GM23248 (cell line): ENCODE measurements around the gene RBM48. TPM values are rescaled to one million over a fixed set of nuclear protein-coding genes. Genes with fewer than 3 reads are reported as not detected.

ENCODE experiments used
- DNase-seq: peaks from one replicate; pipeline ENCODE4 v3.0.0-alpha.2; 2015
- H2AFZ ChIP-seq: fragments of 200-600 bp; sonication (generic); 2 replicates; pipeline ENCODE4 v1.6.1; 2016; ENCODE audit warnings: antibody characterized with exemption
- H3F3A ChIP-seq: fragments of 200-600 bp; sonication (generic); 2 replicates; pipeline ENCODE4 v1.6.1; 2016; ENCODE audit warnings: mild to moderate bottlenecking, antibody characterized with exemption, mixed run types; ENCODE audit not compliant: insufficient read depth
- H3K27ac ChIP-seq: fragments of 200-600 bp; sonication (generic); 2 replicates; pipeline ENCODE4 v1.5.1; 2016; ENCODE audit warnings: mild to moderate bottlenecking
- H3K27me3 ChIP-seq: fragments of 200-600 bp; sonication (generic); replicated peaks from 2 replicates; pipeline ENCODE4 v1.6.1; 2016; ENCODE audit warnings: mild to moderate bottlenecking; ENCODE audit not compliant: insufficient read depth
- H3K36me3 ChIP-seq: fragments of 200-600 bp; sonication (generic); 2 replicates; pipeline ENCODE4 v1.6.1; 2016; ENCODE audit warnings: low read depth, mild to moderate bottlenecking
- H3K4me1 ChIP-seq: fragments of 200-600 bp; sonication (generic); 2 replicates; pipeline ENCODE4 v1.6.1; 2016; ENCODE audit warnings: mild to moderate bottlenecking; ENCODE audit not compliant: insufficient read depth
- H3K4me2 ChIP-seq: fragments of 200-600 bp; sonication (generic); one replicate; pipeline ENCODE4 v1.6.1; 2016; ENCODE audit warnings: mild to moderate bottlenecking; ENCODE audit not compliant: unreplicated experiment
- H3K4me3 ChIP-seq: fragments of 200-600 bp; sonication (generic); 2 replicates; pipeline ENCODE4 v1.5.1; 2016; ENCODE audit warnings: mild to moderate bottlenecking
- H3K79me2 ChIP-seq: fragments of 200-600 bp; sonication (generic); 2 replicates; pipeline ENCODE4 v1.6.1; 2016; ENCODE audit warnings: mild to moderate bottlenecking; ENCODE audit not compliant: insufficient read depth
- H3K9ac ChIP-seq: fragments of 200-600 bp; sonication (generic); 2 replicates; pipeline ENCODE4 v1.6.1; 2016; ENCODE audit warnings: mild to moderate bottlenecking
- H3K9me2 ChIP-seq: fragments of 200-600 bp; sonication (generic); 2 replicates; pipeline ENCODE4 v1.6.1; 2016; ENCODE audit warnings: mixed run types, mild to moderate bottlenecking, moderate library complexity; ENCODE audit not compliant: insufficient read depth
- H3K9me3 ChIP-seq: fragments of 200-600 bp; sonication (generic); one replicate; pipeline ENCODE4 v1.6.1; 2017; ENCODE audit warnings: low read depth
- H4K20me1 ChIP-seq: fragments of 200-600 bp; sonication (generic); 2 replicates; pipeline ENCODE4 v1.6.0; 2016; ENCODE audit not compliant: insufficient read depth
- EZH2 ChIP-seq: fragments of 200-600 bp; sonication (generic); IDR thresholded peaks from 2 replicates; pipeline ENCODE4 v1.6.1; 2018; ENCODE audit warnings: antibody characterized with exemption, mild to moderate bottlenecking; ENCODE audit not compliant: insufficient read depth, poor library complexity, severe bottlenecking
- EZH2phosphoT487 ChIP-seq: fragments of 200-600 bp; sonication (generic); IDR thresholded peaks from 2 replicates; pipeline ENCODE4 v1.6.1; 2018; ENCODE audit warnings: antibody characterized with exemption, moderate library complexity, mild to moderate bottlenecking, low read depth; ENCODE audit not compliant: insufficient read depth
- WGBS, 2 experiments: methylation state at CpG; one replicate each; pipeline ENCODE4 v1.1.6; 2015 to 2017; ENCODE audit warnings: low lambda C conversion rate in 2 of 2, low coverage in 1 of 2; ENCODE audit errors: missing lambda C conversion rate in 2 of 2; 5-methylcytosine and 5-hydroxymethylcytosine counted together
- in situ Hi-C: fragments of 300-500 bp; cut with MboI; formaldehyde crosslinking; loops from 2 replicates; pipeline ENCODE4 v1.15.0; 2020
- polyA plus RNA-seq: library from polyadenylated mRNA; unstranded; fragments of >200 nt; fragmentation: Nextera tagmentation; extraction: Ambion mirVana; gene quantifications from 2 replicates; pipeline ENCODE4 v1.2.1, GENCODE V29; 2016
- total RNA-seq: library from RNA; depleted of rRNA; stranded (reverse); fragments of >200 nt; shearing (Covaris generic); gene quantifications from 2 replicates; pipeline ENCODE4 v1.2.3, GENCODE V29; 2014

RBM48 gene
- total and polyA plus RNA-seq, 2 experiments from 2014 or later: 12.8 to 12.9 TPM

DNA sequence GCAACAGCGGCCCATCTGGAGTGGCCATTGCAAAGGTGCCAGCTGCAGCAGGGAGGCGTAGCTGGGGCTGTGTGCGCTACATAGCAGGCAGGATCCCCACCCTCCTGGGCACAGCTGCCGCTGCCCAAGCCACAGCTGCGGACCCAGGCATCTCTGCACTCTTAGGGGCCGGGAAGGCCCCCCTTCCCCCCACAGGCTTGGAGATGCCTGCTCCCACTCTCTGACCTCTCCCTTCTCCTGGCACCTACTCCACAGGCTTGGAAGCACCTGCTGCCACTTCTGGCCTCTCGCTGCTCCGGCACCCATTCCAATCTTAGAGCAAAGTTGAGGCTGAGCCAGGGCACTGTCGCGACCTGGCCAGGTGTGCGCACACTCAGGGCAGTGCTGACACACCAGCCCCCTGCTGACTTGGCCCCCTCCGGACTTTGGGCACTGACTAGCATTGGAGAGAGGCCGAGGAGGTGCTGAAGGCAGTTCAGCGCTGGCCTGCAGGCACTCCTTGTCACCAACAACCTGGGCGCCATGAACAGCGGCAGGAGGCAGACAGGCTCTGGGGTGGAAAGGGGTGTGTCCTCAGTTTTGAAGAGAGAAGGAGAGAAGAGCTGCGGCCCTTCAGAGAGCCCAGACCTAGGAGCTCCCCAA is 18.4 kb downstream of the RBM48 start:
- 81 to 83% methylated on average over 17 of the region's 17 CpGs for WGBS, 2 experiments
- Histone ChIP-seq H3K9ac (no peak overlapping the region), H3F3A (no peaks in the 10 kb centered on the region), H2AFZ (no peak overlapping the region), H3K79me2 (no peaks in the 10 kb centered on the region), H3K9me3 (no peaks in the 10 kb centered on the region), H3K27me3 (no peaks in the 10 kb centered on the region), H3K4me3 (no peak overlapping the region), H4K20me1 (no peaks in the 10 kb centered on the region), H3K4me1 (no peaks in the 10 kb centered on the region), H3K4me2 (no peak overlapping the region), H3K36me3 (no peaks in the 10 kb centered on the region), H3K9me2 (no peaks in the 10 kb centered on the region), H3K27ac (no peak overlapping the region)
- in situ Hi-C loops: no loop called here
- TF ChIP-seq EZH2phosphoT487 (no peak), EZH2 (no peak)
- DNase-seq: no peak

DNA sequence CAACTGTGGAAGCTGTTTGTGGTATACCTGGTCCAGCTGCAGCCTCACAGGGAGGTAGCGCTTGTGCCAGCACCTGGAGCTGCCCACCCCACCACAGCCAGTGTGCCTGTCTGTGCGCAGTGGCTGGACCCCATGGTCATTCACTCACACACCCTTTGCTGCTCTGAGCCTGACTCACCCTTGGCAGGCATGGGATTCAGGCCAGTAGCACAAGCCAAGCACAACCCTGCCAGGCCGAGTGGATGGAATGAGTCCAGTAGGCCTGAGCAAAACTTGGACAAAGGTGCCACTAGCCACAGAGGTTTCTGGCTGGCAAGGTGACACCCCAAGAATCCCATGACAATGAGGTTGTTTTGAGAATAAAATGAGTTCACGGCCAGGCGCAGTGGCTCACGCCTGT is 19.0 kb downstream of the RBM48 start:
- Histone ChIP-seq H3K79me2 (no peaks in the 10 kb centered on the region), H3K4me3 (no peak overlapping the region), H4K20me1 (no peaks in the 10 kb centered on the region), H3K9me3 (no peaks in the 10 kb centered on the region), H3K9ac (no peak overlapping the region), H3K4me1 (no peaks in the 10 kb centered on the region), H3K9me2 (no peaks in the 10 kb centered on the region), H3K4me2 (no peak overlapping the region), H3F3A (no peaks in the 10 kb centered on the region), H3K27ac (no peak overlapping the region), H2AFZ (no peak overlapping the region), H3K27me3 (no peaks in the 10 kb centered on the region), H3K36me3 (no peaks in the 10 kb centered on the region)
- peak; percentile 13 for DNase-seq
- no peak for TF ChIP-seq EZH2phosphoT487
- TF ChIP-seq EZH2: no peak
- WGBS, 2 experiments: 84 to 89% methylated on average over 6 of the region's 6 CpGs
- in situ Hi-C loops: no loop called here

DNA sequence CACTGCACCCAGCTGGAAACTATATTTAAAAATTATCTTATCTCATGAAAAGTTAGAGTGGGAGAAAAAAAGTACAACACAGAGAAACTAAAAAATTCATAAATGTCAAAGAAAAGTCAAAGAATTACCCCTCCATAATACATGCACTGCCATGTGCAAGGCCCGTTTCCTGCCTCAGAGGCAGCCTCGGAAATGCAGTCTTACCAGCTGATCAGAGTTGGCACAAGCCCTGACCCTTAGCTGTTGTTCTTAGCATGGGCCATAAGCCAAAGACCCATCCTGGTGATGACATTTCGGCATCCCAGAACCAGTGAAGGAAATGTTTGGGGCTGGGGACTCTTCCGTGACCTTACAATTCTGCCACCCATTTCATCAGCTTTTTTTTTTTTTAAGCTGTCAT is 21.6 kb downstream of the RBM48 start:
- H3F3A ChIP-seq: no peaks in the 10 kb centered on the region
- no peaks in the 10 kb centered on the region for H3K4me1 ChIP-seq
- no peaks in the 10 kb centered on the region for H4K20me1 ChIP-seq
- no peak for DNase-seq
- no peaks in the 10 kb centered on the region for H3K27me3 ChIP-seq
- no peaks in the 10 kb centered on the region for H3K9me3 ChIP-seq
- no peak overlapping the region for H3K9ac ChIP-seq
- no peak overlapping the region for H3K4me3 ChIP-seq
- no peak overlapping the region for H3K4me2 ChIP-seq
- H3K79me2 ChIP-seq: no peaks in the 10 kb centered on the region
- no peaks in the 10 kb centered on the region for H3K36me3 ChIP-seq
- TF ChIP-seq EZH2phosphoT487 (no peak), EZH2 (no peak)
- WGBS, 2 experiments: 63 to 67% methylated on average over 4 of the region's 4 CpGs
- H3K27ac ChIP-seq: no peak overlapping the region
- in situ Hi-C loops: no loop called here
- H2AFZ ChIP-seq: no peak overlapping the region
- H3K9me2 ChIP-seq: no peaks in the 10 kb centered on the region

DNA sequence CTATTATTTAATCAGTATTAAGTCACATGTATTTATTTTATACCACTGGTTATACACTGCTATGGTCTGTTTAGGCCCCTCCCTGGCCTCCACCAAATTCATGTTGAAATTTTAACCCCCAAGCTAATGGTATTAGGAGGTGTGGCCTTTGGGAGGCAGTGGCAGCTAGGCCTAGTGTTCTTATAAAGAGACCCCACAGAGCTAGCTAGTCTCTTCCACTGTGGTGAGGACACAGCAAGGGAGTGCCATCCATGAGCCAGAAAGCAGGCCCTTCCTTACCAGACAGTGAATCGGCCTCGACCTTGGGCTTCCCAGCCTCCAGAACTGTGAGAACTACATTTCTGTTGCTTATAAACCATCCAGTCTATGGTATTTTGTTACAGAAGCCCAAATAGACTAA is 28.7 kb downstream of the RBM48 start:
- no peaks in the 10 kb centered on the region for H4K20me1 ChIP-seq
- no peaks in the 10 kb centered on the region for H3K79me2 ChIP-seq
- H3K4me3 ChIP-seq: no peak overlapping the region
- H2AFZ ChIP-seq: no peak overlapping the region
- H3K4me1 ChIP-seq: no peaks in the 10 kb centered on the region
- H3K9me3 ChIP-seq: no peaks in the 10 kb centered on the region
- in situ Hi-C loops: no loop called here
- no peak overlapping the region for H3K4me2 ChIP-seq
- no peaks in the 10 kb centered on the region for H3K9me2 ChIP-seq
- no peak for DNase-seq
- no peaks in the 10 kb centered on the region for H3K27me3 ChIP-seq
- no peak overlapping the region for H3K27ac ChIP-seq
- H3K36me3 ChIP-seq: peaks cover 10% of the 10 kb centered on the region
- 0 out of 2 replicates have a peak, but pooled peaks cover 8% of the 10 kb centered on the region for H3F3A ChIP-seq
- 95 to 100% methylated on average over 2 of the region's 2 CpGs for WGBS, 2 experiments
- no peak overlapping the region for H3K9ac ChIP-seq
- no peak for TF ChIP-seq EZH2phosphoT487
- TF ChIP-seq EZH2: no peak
